A549 (cell line): ENCODE data around the gene ACSF3. TPM values are rescaled to one million over a fixed set of nuclear protein-coding genes. Genes with fewer than 3 reads are reported as not detected.

Source experiments
- ATAC-seq, 2 experiments: fragments of 200-7000 bp in 1 of 2; fragments of >200 bp in 1 of 2; cut with Nextera tagmentation in 1 of 2; cut with Tn5 transposase in 1 of 2; 3 replicates each; pipeline versions ENCODE4 v1.8.0 to v1.9.1; 2018 to 2020; ENCODE audit warnings: mild to moderate bottlenecking in 1 of 2, moderate library complexity in 1 of 2
- CTCF ChIA-PET: fragments of 300-600 bp; sonication (Branson Sonifier 250); formaldehyde crosslinking; extraction: SDS; loops from one replicate; lab custom pipeline; 2021; ENCODE audit warnings: antibody characterized with exemption, inconsistent platforms; lab: Yijun Ruan, JAX
- POLR2A ChIA-PET: fragments of 350-600 bp; formaldehyde crosslinking; extraction: SDS; loops from one replicate; lab custom pipeline; 2021; ENCODE audit warnings: antibody characterized with exemption, inconsistent platforms; lab: Yijun Ruan, JAX
- DNase-seq, 2 experiments: peaks; one replicate each; pipeline versions ENCODE4 v3.0.0 to v3.0.0-alpha.2; 2011 to 2016; ENCODE audit warnings: low read depth in 1 of 2, low spot score in 1 of 2
- FAIRE-seq: peaks from 2 replicates; lab custom pipeline; 2011; peaks lifted over from hg19 to GRCh38; lab: Jason Lieb, UNC
- H3K27ac ChIP-seq, 2 experiments: fragments of >200 bp; sonication (Bioruptor Twin); formaldehyde crosslinking; 3 replicates each; pipeline ENCODE4 v1.5.1; 2016 to 2017
- H3K4me1 ChIP-seq: fragments of >200 bp; sonication (Bioruptor Twin); formaldehyde crosslinking; 3 replicates; pipeline ENCODE4 v1.6.1; 2016
- H3K4me2 ChIP-seq: fragments of >200 bp; sonication (Bioruptor Twin); formaldehyde crosslinking; 3 replicates; pipeline ENCODE4 v1.6.1; 2016
- H3K4me3 ChIP-seq: fragments of >200 bp; sonication (Bioruptor Twin); formaldehyde crosslinking; 3 replicates; pipeline ENCODE4 v1.5.1; 2016
- H3K9me3 ChIP-seq: fragments of >200 bp; sonication (Bioruptor Twin); formaldehyde crosslinking; 3 replicates; pipeline ENCODE4 v1.6.1; 2016
- BHLHE40 ChIP-seq: IDR thresholded peaks from 2 replicates; pipeline ENCODE4 v1.6.1; 2012; ENCODE audit warnings: low read depth, low read length, inconsistent platforms
- CBX8 ChIP-seq: fragments of 200-600 bp; sonication (generic); IDR thresholded peaks from 2 replicates; pipeline ENCODE4 v1.6.1; 2016
- CEBPB ChIP-seq, 2 experiments: fragments of >200 bp in 1 of 2; sonication (Bioruptor Twin) in 1 of 2; formaldehyde crosslinking in 1 of 2; IDR thresholded peaks; 2 replicates each; pipeline ENCODE4 v1.6.1; 2012 to 2016
- E2F6 ChIP-seq: IDR thresholded peaks from 2 replicates; pipeline ENCODE4 v1.6.1; 2012; ENCODE audit warnings: low read depth, borderline replicate concordance
- ESRRA ChIP-seq: fragments of 150-350 bp; IDR thresholded peaks from 2 replicates; pipeline ENCODE4 v1.6.1; 2014; ENCODE audit warnings: mild to moderate bottlenecking, low read length, borderline replicate concordance
- FOSL2 ChIP-seq, 2 experiments: fragments of 450-650 bp in 1 of 2; fragments of >200 bp in 1 of 2; sonication (Bioruptor Twin) in 1 of 2; formaldehyde crosslinking; IDR thresholded peaks; 2 replicates each; pipeline versions ENCODE4 v1.5.0 to v1.6.1; 2016 to 2020; ENCODE audit warnings: mild to moderate bottlenecking in 1 of 2, moderate library complexity in 1 of 2
- HOXA7 ChIP-seq: fragments of 250-450 bp; sonication (Bioruptor Pico); IDR thresholded peaks from 2 replicates; pipeline ENCODE4 v1.5.0; 2020; ENCODE audit warnings: mild to moderate bottlenecking, moderate library complexity
- HOXB13 ChIP-seq: fragments of 250-450 bp; sonication (Bioruptor Pico); IDR thresholded peaks from 2 replicates; pipeline ENCODE4 v1.5.0; 2020; ENCODE audit warnings: low read depth, mild to moderate bottlenecking, moderate library complexity
- KDM1A ChIP-seq: fragments of 200-600 bp; sonication (generic); IDR thresholded peaks from 2 replicates; pipeline ENCODE4 v1.6.1; 2016; ENCODE audit warnings: low read depth, mild to moderate bottlenecking
- MAZ ChIP-seq: fragments of 150-350 bp; IDR thresholded peaks from 2 replicates; pipeline ENCODE4 v1.6.1; 2014; ENCODE audit warnings: antibody characterized with exemption, low read depth, low read length, borderline replicate concordance
- NR3C1 ChIP-seq: fragments of >200 bp; sonication (Bioruptor Twin); formaldehyde crosslinking; IDR thresholded peaks from 3 replicates; pipeline ENCODE4 v1.6.1; 2017
- PHF8 ChIP-seq: fragments of 200-600 bp; sonication (generic); IDR thresholded peaks from 2 replicates; pipeline ENCODE4 v1.6.1; 2016; ENCODE audit warnings: low read depth, mild to moderate bottlenecking, antibody characterized with exemption, moderate library complexity, borderline replicate concordance
- RAD21 ChIP-seq, 2 experiments: fragments of >200 bp in 1 of 2; sonication (Bioruptor Twin) in 1 of 2; formaldehyde crosslinking in 1 of 2; IDR thresholded peaks in 1 of 2; conservative IDR thresholded peaks in 1 of 2; 2 replicates in 1 of 2; 3 replicates in 1 of 2; pipeline ENCODE4 v1.6.1; 2012 to 2018; ENCODE audit warnings: inconsistent platforms in 1 of 2
- RFX5 ChIP-seq: fragments of 450-650 bp; IDR thresholded peaks from 2 replicates; pipeline ENCODE4 v1.7.1; 2014; ENCODE audit warnings: antibody characterized with exemption, mild to moderate bottlenecking, moderate library complexity
- SREBF2 ChIP-seq: fragments of 450-650 bp; IDR thresholded peaks from 2 replicates; pipeline ENCODE4 v1.6.1; 2014; ENCODE audit warnings: mild to moderate bottlenecking, moderate library complexity
- TFCP2L1 ChIP-seq: fragments of 250-450 bp; sonication (Bioruptor Pico); IDR thresholded peaks from 2 replicates; pipeline ENCODE4 v1.5.0; 2021; ENCODE audit warnings: mild to moderate bottlenecking
- TP53 ChIP-seq: fragments of 250-450 bp; sonication (Bioruptor Pico); IDR thresholded peaks from 2 replicates; pipeline ENCODE4 v1.5.0; 2021; ENCODE audit warnings: mild to moderate bottlenecking, moderate library complexity
- ZFP36 ChIP-seq: fragments of 450-650 bp; IDR thresholded peaks from 2 replicates; pipeline ENCODE4 v1.6.1; 2014; ENCODE audit warnings: borderline replicate concordance; ENCODE audit not compliant: partially characterized antibody
- ZSCAN20 ChIP-seq: fragments of 250-450 bp; sonication (Bioruptor Pico); IDR thresholded peaks from 2 replicates; pipeline ENCODE4 v1.8.0; 2022; ENCODE audit warnings: mild to moderate bottlenecking, moderate library complexity
- WGBS: methylation state at CpG from one replicate; pipeline ENCODE4 v1.1.6; 2017; ENCODE audit errors: missing lambda C conversion rate; 5-methylcytosine and 5-hydroxymethylcytosine counted together
- polyA plus RNA-seq, 4 experiments: library from polyadenylated mRNA; depleted of rRNA in 3 of 4; stranded (reverse); fragments of >200 nt; fragmentation: RNase III in 1 of 4; extraction: RNeasy Plus Mini Kit Qiagen cat#74134 plus additional on column Dnase treatment in 1 of 4; gene quantifications; 2 replicates in 3 of 4; 3 replicates in 1 of 4; pipeline ENCODE4 v1.2.3, GENCODE V29; 2011 to 2017
- TF ChIP-seq, protein P1 (sequence below): fragments of 450-650 bp; IDR thresholded peaks from 2 replicates; pipeline ENCODE4 v1.6.1; 2014; ENCODE audit warnings: antibody characterized with exemption

The ACSF3 gene
- polyA plus RNA-seq, 2 of the 4 experiments (the other 2 are of a cell fraction): 9.8 to 13.1 TPM

DNA sequence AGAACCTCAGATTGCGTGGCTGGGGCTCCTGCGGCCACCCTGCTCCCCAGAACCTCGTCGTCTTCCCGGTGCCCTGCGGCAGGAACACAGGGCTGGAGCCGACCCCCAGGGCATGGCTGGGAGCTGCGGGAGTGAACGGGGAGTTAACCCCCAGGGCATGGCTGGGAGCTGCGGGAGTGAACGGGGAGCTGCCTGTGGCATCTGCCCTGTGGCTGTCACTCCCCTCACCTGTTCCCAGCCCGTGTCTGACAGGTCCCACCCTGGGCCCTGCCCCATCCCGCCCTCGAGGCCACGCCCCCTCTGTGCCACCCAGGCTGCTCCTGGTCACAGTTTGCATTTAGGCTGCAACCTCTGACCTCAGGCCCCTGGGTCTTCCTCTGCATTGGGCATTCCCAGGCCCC, 39.4 kb upstream of the ACSF3 start:
- Histone ChIP-seq H3K4me2 (no peak overlapping the region), H3K27ac (no peak overlapping the region), H3K9me3 (no peaks in the 10 kb centered on the region), H3K4me3 (no peak overlapping the region), H3K4me1 (peaks cover 14% of the 10 kb centered on the region; the same call in 1 of the 3 replicates)
- ChIA-PET POLR2A (interaction anchor here (0.5 kb wide), 1 partner anchor 251 kb away, joined by 3 read pairs; no protein-coding TSS in a partner anchor), CTCF (interaction anchor here (1.0 kb wide), 1 partner anchor 35 kb away, joined by 3 read pairs; no protein-coding TSS in a partner anchor)
- FAIRE-seq (no peak), DNase-seq (no peak), ATAC-seq (no peak)
- no peak for TF ChIP-seq SREBF2
- TF ChIP-seq PHF8: no peak
- TF ChIP-seq KDM1A: no peak
- TF ChIP-seq, protein P1, sequence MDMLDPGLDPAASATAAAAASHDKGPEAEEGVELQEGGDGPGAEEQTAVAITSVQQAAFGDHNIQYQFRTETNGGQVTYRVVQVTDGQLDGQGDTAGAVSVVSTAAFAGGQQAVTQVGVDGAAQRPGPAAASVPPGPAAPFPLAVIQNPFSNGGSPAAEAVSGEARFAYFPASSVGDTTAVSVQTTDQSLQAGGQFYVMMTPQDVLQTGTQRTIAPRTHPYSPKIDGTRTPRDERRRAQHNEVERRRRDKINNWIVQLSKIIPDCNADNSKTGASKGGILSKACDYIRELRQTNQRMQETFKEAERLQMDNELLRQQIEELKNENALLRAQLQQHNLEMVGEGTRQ: no peak
- 83% methylated on average over 12 of the region's 15 CpGs for WGBS

DNA sequence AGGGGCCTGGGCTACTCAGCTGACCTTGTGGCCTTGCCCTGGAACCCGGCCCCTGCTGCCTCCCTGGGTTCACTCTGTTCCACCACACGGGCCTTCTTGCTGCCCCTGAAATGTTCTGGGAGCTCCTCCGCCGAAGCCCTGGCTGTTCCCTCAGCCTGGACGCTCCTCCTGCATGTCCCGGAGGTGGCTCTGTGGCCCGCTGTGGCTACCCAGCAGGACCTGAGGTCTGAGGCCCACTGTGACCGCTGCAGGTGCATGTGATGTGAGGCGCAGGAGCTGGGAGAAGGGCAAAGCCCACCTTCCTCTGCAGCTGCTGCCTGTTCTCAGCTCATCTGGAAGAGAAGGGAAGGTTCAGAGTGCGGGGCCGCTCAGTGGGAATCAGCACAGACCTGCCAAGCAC, 38.9 kb upstream of the ACSF3 start:
- FAIRE-seq: no peak
- CTCF ChIA-PET: no interaction called here

GRCh38 chr16:89055313-89055712, 38.3 kb upstream of the ACSF3 start:
- TF ChIP-seq ZFP36: no peak
- TF ChIP-seq, protein P1: no peak
- no peak for TF ChIP-seq E2F6
- no peak for TF ChIP-seq NR3C1
- TF ChIP-seq CEBPB (IDR thresholded peaks at IDR 0.05): no peak
- TF ChIP-seq FOSL2 (IDR thresholded peaks at IDR 0.05): no peak
- TF ChIP-seq FOSL2 (CRISPR knock-in tag; IDR thresholded peaks at IDR 0.05): no peak
- TF ChIP-seq ZSCAN20 (CRISPR knock-in tag): no peak
- Histone ChIP-seq H3K4me2 (no peak overlapping the region), H3K9me3 (no peaks in the 10 kb centered on the region), H3K4me1 (peaks cover 14% of the 10 kb centered on the region; the same call in 1 of the 3 replicates), H3K4me3 (no peak overlapping the region), H3K27ac (no peak overlapping the region)
- ChIA-PET POLR2A (no interaction called here), CTCF (no interaction called here)
- ATAC-seq: no peak
- DNase-seq: no peak
- WGBS: 79% methylated on average over 4 of the region's 15 CpGs
- no peak for FAIRE-seq

More for the DNA sequence above, 38.9 kb upstream of the ACSF3 start:
- no peak for DNase-seq
- TF ChIP-seq HOXA7 (CRISPR knock-in tag): no peak
- no peak for TF ChIP-seq RFX5
- TF ChIP-seq CBX8: no peak
- TF ChIP-seq MAZ: no peak
- TF ChIP-seq BHLHE40: no peak
- TF ChIP-seq RAD21 (conservative IDR thresholded peaks at IDR 0.05 in 1 of 2, IDR thresholded peaks at IDR 0.05 in 1 of 2): no peak
- TF ChIP-seq TFCP2L1 (CRISPR knock-in tag): no peak
- TF ChIP-seq ESRRA: no peak
- TF ChIP-seq HOXB13 (CRISPR knock-in tag): no peak
- no peak for TF ChIP-seq TP53 (CRISPR knock-in tag)
- TF ChIP-seq, all 56 proteins: peak for 0
- H3K4me2 ChIP-seq: no peak overlapping the region
- peaks cover 14% of the 10 kb centered on the region; the same call in 1 of the 3 replicates for H3K4me1 ChIP-seq
- no peak overlapping the region for H3K4me3 ChIP-seq
- POLR2A ChIA-PET: interaction anchor here (0.5 kb wide), 1 partner anchor 252 kb away, joined by 3 read pairs; no protein-coding TSS in a partner anchor
- ATAC-seq: no peak
- no peak overlapping the region for H3K27ac ChIP-seq
- no peaks in the 10 kb centered on the region for H3K9me3 ChIP-seq
- 75% methylated on average over 8 of the region's 11 CpGs for WGBS
